Measurements from ENCODE around the gene AFF3.

AFF3 gene

GRCh38 chr2:99794414-99794813 is 348.0 kb downstream of the AFF3 start:
- no peak for TF ChIP-seq CTCF (IDR thresholded peaks at IDR 0.05)
- TF ChIP-seq ZFX (IDR thresholded peaks at IDR 0.05; ENCODE audit: borderline replicate concordance): no peak
- no peak overlapping the region for H3K27ac ChIP-seq

- TF ChIP-seq ZFX (IDR thresholded peaks at IDR 0.05; ENCODE audit: borderline replicate concordance): no peak
- no peak for TF ChIP-seq CTCF (IDR thresholded peaks at IDR 0.05)
- H3K27ac ChIP-seq: no peak overlapping the region
These were observed 349.4 kb downstream of the AFF3 start for GRCh38 chr2:99793022-99793421.

- H3K27ac ChIP-seq: 0 out of 2 replicates have a peak overlapping the region, but pooled peaks have one; percentile 5
These were observed 352.5 kb downstream of the AFF3 start for GRCh38 chr2:99789849-99790248.

GRCh38 chr2:99787769-99788382 is 354.5 kb downstream of the AFF3 start:
- no peak overlapping the region for H3K27ac ChIP-seq
- TF ChIP-seq ZFX (IDR thresholded peaks at IDR 0.05; ENCODE audit: borderline replicate concordance) (no peak), CTCF (IDR thresholded peaks at IDR 0.05) (no peak)

More at GRCh38 chr2:99789849-99790248, 352.5 kb downstream of the AFF3 start:
- TF ChIP-seq ZFX (IDR thresholded peaks at IDR 0.05; ENCODE audit: borderline replicate concordance) (no peak), CTCF (IDR thresholded peaks at IDR 0.05) (no peak)

GRCh38 chr2:99786636-99787390 is 355.6 kb downstream of the AFF3 start:
- H3K27ac ChIP-seq: no peak overlapping the region
- no peak for TF ChIP-seq ZFX (IDR thresholded peaks at IDR 0.05; ENCODE audit: borderline replicate concordance)
- TF ChIP-seq CTCF (IDR thresholded peaks at IDR 0.05): no peak

- no peak for TF ChIP-seq CTCF (IDR thresholded peaks at IDR 0.05)
- no peak for TF ChIP-seq ZFX (IDR thresholded peaks at IDR 0.05; ENCODE audit: borderline replicate concordance)
- H3K27ac ChIP-seq: peak overlapping the region; percentile 33; the same call in 1 of the 2 replicates
These were observed 357.4 kb downstream of the AFF3 start for GRCh38 chr2:99784946-99785345.

GRCh38 chr2:99784282-99784681 is 358.1 kb downstream of the AFF3 start:
- H3K27ac ChIP-seq: no peak overlapping the region
- TF ChIP-seq ZFX (IDR thresholded peaks at IDR 0.05; ENCODE audit: borderline replicate concordance) (no peak), CTCF (IDR thresholded peaks at IDR 0.05) (no peak)

Measured in 22Rv1 (cell line).